Skeletal muscle cell (primary cell): ENCODE measurements around the gene FNBP1.

Source experiments
- DNase-seq: peaks from one replicate; pipeline ENCODE4 v3.0.0-alpha.2; 2010; ENCODE audit warnings: low read depth
- H3K4me3 ChIP-seq: 2 replicates; pipeline ENCODE4 v1.5.1; 2011; ENCODE audit warnings: low read depth, mild to moderate bottlenecking, control low read depth, low read length, moderate library complexity

Gene FNBP1

GRCh38 chr9:129850821-129851550 lies 192.0 kb downstream of the FNBP1 start:
- no peak for DNase-seq
- H3K4me3 ChIP-seq: no peak overlapping the region

- no peak overlapping the region for H3K4me3 ChIP-seq
- no peak for DNase-seq
Observed at GRCh38 chr9:129849901-129850300, 193.1 kb downstream of the FNBP1 start.

- DNase-seq: no peak
- no peak overlapping the region for H3K4me3 ChIP-seq
Observed at GRCh38 chr9:129848712-129849441, 194.1 kb downstream of the FNBP1 start.

GRCh38 chr9:129845373-129845772 lies 197.6 kb downstream of the FNBP1 start:
- DNase-seq: no peak
- no peak overlapping the region for H3K4me3 ChIP-seq

- no peak overlapping the region for H3K4me3 ChIP-seq
- no peak for DNase-seq
Observed at GRCh38 chr9:129841071-129841470, 201.9 kb downstream of the FNBP1 start.

- no peak for DNase-seq
- H3K4me3 ChIP-seq: no peak overlapping the region
Observed at GRCh38 chr9:129840034-129840433, 203.0 kb downstream of the FNBP1 start.

- H3K4me3 ChIP-seq: no peak overlapping the region
- no peak for DNase-seq
Observed at GRCh38 chr9:129839324-129840023, 203.5 kb downstream of the FNBP1 start.

- no peak overlapping the region for H3K4me3 ChIP-seq
- peak; percentile 68 for DNase-seq
Observed at GRCh38 chr9:129838707-129839259, 204.2 kb downstream of the FNBP1 start.
